Thoracic aorta (tissue), 2 donors: Measurements from ENCODE around the gene PTK7. TPM values are rescaled to one million over a fixed set of nuclear protein-coding genes. Genes with fewer than 3 reads are reported as not detected.

Experiments used
- ATAC-seq: fragments of 150-250 bp; one replicate; pipeline ENCODE4 v1.8.0; 2017; ENCODE audit warnings: low read depth; ENCODE audit not compliant: insufficient number of reproducible peaks, low FRiP score
- DNase-seq: peaks from one replicate; pipeline ENCODE4 v3.0.0-alpha.2; 2020; ENCODE audit warnings: low spot score
- H3K27ac ChIP-seq, 2 donors: fragments of 200-600 bp; sonication (generic); 1 replicate in 1 of 2; 2 replicates in 1 of 2; pipeline ENCODE4 v1.5.1; 2016; ENCODE audit warnings: mild to moderate bottlenecking in 2 of 2, moderate library complexity in 2 of 2
- H3K27me3 ChIP-seq: fragments of 200-600 bp; sonication (generic); replicated peaks from 2 replicates; pipeline ENCODE4 v1.6.0; 2016; ENCODE audit warnings: mild to moderate bottlenecking; ENCODE audit not compliant: insufficient read depth
- H3K36me3 ChIP-seq: fragments of 200-600 bp; sonication (generic); one replicate; pipeline ENCODE4 v1.5.1; 2016
- H3K4me1 ChIP-seq, 2 donors: fragments of 200-600 bp; sonication (generic); 1 replicate in 1 of 2; 2 replicates in 1 of 2; pipeline versions ENCODE4 v1.5.1 to v1.6.0; 2016; ENCODE audit warnings: low read depth in 2 of 2, mild to moderate bottlenecking in 1 of 2; ENCODE audit not compliant: control insufficient read depth in 1 of 2
- H3K4me3 ChIP-seq: fragments of 200-600 bp; sonication (generic); 2 replicates; pipeline ENCODE4 v1.5.1; 2016; ENCODE audit warnings: mild to moderate bottlenecking
- H3K9me3 ChIP-seq: fragments of 200-600 bp; sonication (generic); 2 replicates; pipeline ENCODE4 v1.5.1; 2016
- CTCF ChIP-seq: fragments of 200-600 bp; sonication (generic); IDR thresholded peaks from one replicate; pipeline ENCODE4 v1.5.1; 2019; ENCODE audit warnings: antibody characterized with exemption
- total RNA-seq, 2 donors: library from RNA; depleted of rRNA; stranded (reverse); fragments of >200 nt; gene quantifications; one replicate each; pipeline versions ENCODE4 v1.1.0 to v1.2.3, GENCODE V29; 2016

PTK7 gene
- total RNA-seq, 2 donors from 2014 or later: 4.5 to 6.8 TPM

- Histone ChIP-seq H3K4me3 (peak overlapping the region; percentile 6), H3K36me3 (no peaks in the 10 kb centered on the region), H3K27ac (peak overlapping the region; percentile 62 to 72), H3K27me3 (no peaks in the 10 kb centered on the region), H3K4me1 (peaks cover 7 to 34% of the 10 kb centered on the region in 2 donors), H3K9me3 (no peaks in the 10 kb centered on the region)
- DNase-seq: peak; percentile 67
- ATAC-seq: peak; percentile 83
- no peak for TF ChIP-seq CTCF
Observed at GRCh38 chr6:43120944-43121913, 45.1 kb downstream of the PTK7 start.

- Histone ChIP-seq H3K27me3 (no peaks in the 10 kb centered on the region), H3K4me3 (no peak overlapping the region), H3K27ac (no peak overlapping the region), H3K4me1 (peaks cover 7 to 26% of the 10 kb centered on the region in 2 donors), H3K36me3 (no peaks in the 10 kb centered on the region), H3K9me3 (no peaks in the 10 kb centered on the region)
- ATAC-seq (no peak), DNase-seq (no peak)
- no peak for TF ChIP-seq CTCF
Observed at GRCh38 chr6:43122146-43122545, 46.0 kb downstream of the PTK7 start.

GRCh38 chr6:43123461-43124314 is 47.6 kb downstream of the PTK7 start:
- ATAC-seq (no peak), DNase-seq (no peak)
- Histone ChIP-seq H3K4me1 (peaks cover 7 to 27% of the 10 kb centered on the region in 2 donors), H3K4me3 (no peak overlapping the region), H3K9me3 (no peaks in the 10 kb centered on the region), H3K27me3 (no peaks in the 10 kb centered on the region), H3K27ac (no peak overlapping the region), H3K36me3 (no peaks in the 10 kb centered on the region)
- TF ChIP-seq CTCF: no peak

- H3K36me3 ChIP-seq: no peaks in the 10 kb centered on the region
- no peaks in the 10 kb centered on the region for H3K27me3 ChIP-seq
- H3K9me3 ChIP-seq: no peaks in the 10 kb centered on the region
- peaks cover 12 to 35% of the 10 kb centered on the region in 2 donors for H3K4me1 ChIP-seq
- H3K27ac ChIP-seq: no peak overlapping the region
- H3K4me3 ChIP-seq: no peak overlapping the region
- DNase-seq (no peak), ATAC-seq (no peak)
- TF ChIP-seq CTCF: no peak
Observed at GRCh38 chr6:43124481-43124880, 48.4 kb downstream of the PTK7 start.

GRCh38 chr6:43125119-43125518 is 49.0 kb downstream of the PTK7 start:
- DNase-seq (no peak), ATAC-seq (no peak)
- Histone ChIP-seq H3K27ac (no peak overlapping the region), H3K4me1 (peaks cover 14 to 38% of the 10 kb centered on the region in 2 donors), H3K9me3 (no peaks in the 10 kb centered on the region), H3K4me3 (no peak overlapping the region), H3K36me3 (no peaks in the 10 kb centered on the region), H3K27me3 (no peaks in the 10 kb centered on the region)
- TF ChIP-seq CTCF: no peak
